H9 (cell line): ENCODE measurements around the gene KIAA1210. TPM values are rescaled to one million over a fixed set of nuclear protein-coding genes. Genes with fewer than 3 reads are reported as not detected.

Source experiments
- DNase-seq: peaks from one replicate; pipeline ENCODE4 v3.0.0-alpha.2; 2017
- H2AFZ ChIP-seq: one replicate; pipeline ENCODE4 v1.6.1; 2013; ENCODE audit warnings: mild to moderate bottlenecking, low read length, control low read depth, moderate library complexity
- H2AK5ac ChIP-seq: 2 replicates; pipeline ENCODE4 v1.6.1; 2013; ENCODE audit warnings: low read length, control low read depth, mixed read lengths; ENCODE audit not compliant: insufficient read length
- H2BK120ac ChIP-seq: one replicate; pipeline ENCODE4 v1.6.1; 2013; ENCODE audit warnings: low read depth, mild to moderate bottlenecking, low read length, control low read depth, inconsistent platforms; ENCODE audit not compliant: poor library complexity, severe bottlenecking
- H2BK12ac ChIP-seq: 2 replicates; pipeline ENCODE4 v1.6.1; 2013; ENCODE audit warnings: low read length, control low read depth, mixed read lengths, low read depth; ENCODE audit not compliant: insufficient read length
- H2BK15ac ChIP-seq: 2 replicates; pipeline ENCODE4 v1.6.1; 2013; ENCODE audit warnings: low read depth, low read length, control low read depth
- H2BK20ac ChIP-seq: one replicate; pipeline ENCODE4 v1.6.1; 2013; ENCODE audit warnings: low read depth, mild to moderate bottlenecking, low read length, control low read depth, inconsistent platforms; ENCODE audit not compliant: poor library complexity, severe bottlenecking
- H2BK5ac ChIP-seq: 2 replicates; pipeline ENCODE4 v1.6.1; 2013; ENCODE audit warnings: low read length, control low read depth, mixed read lengths; ENCODE audit not compliant: insufficient read length
- H3K14ac ChIP-seq: 2 replicates; pipeline ENCODE4 v1.6.1; 2013; ENCODE audit warnings: low read length, control low read depth; ENCODE audit not compliant: insufficient read depth
- H3K18ac ChIP-seq: 2 replicates; pipeline ENCODE4 v1.6.1; 2013; ENCODE audit warnings: low read depth, mild to moderate bottlenecking, mixed read lengths, low read length, control low read depth; ENCODE audit not compliant: insufficient read length
- H3K23ac ChIP-seq: 2 replicates; pipeline ENCODE4 v1.6.1; 2013; ENCODE audit warnings: low read length, control low read depth, mixed read lengths, low read depth; ENCODE audit not compliant: insufficient read length
- H3K23me2 ChIP-seq: 2 replicates; pipeline ENCODE4 v1.6.1; 2013; ENCODE audit warnings: low read depth, mild to moderate bottlenecking, mixed read lengths, low read length, control low read depth; ENCODE audit not compliant: insufficient read length, poor library complexity, severe bottlenecking
- H3K27ac ChIP-seq: 2 replicates; pipeline ENCODE4 v1.5.1; 2013; ENCODE audit warnings: low read length, control low read depth, mixed read lengths, low read depth; ENCODE audit not compliant: insufficient read length
- H3K27me3 ChIP-seq: 2 replicates; pipeline ENCODE4 v1.6.1; 2013; ENCODE audit warnings: low read length, control low read depth, inconsistent platforms; ENCODE audit not compliant: insufficient read depth
- H3K4ac ChIP-seq: 2 replicates; pipeline ENCODE4 v1.6.1; 2013; ENCODE audit warnings: low read depth, mild to moderate bottlenecking, control low read depth, inconsistent platforms, low read length, moderate library complexity
- H3K4me1 ChIP-seq: 2 replicates; pipeline ENCODE4 v1.6.1; 2013; ENCODE audit warnings: low read length, control low read depth, inconsistent platforms; ENCODE audit not compliant: insufficient read depth
- H3K4me2 ChIP-seq: 2 replicates; pipeline ENCODE4 v1.6.1; 2013; ENCODE audit warnings: low read length, control low read depth, mixed read lengths; ENCODE audit not compliant: insufficient read length, insufficient read depth
- H3K56ac ChIP-seq: 2 replicates; pipeline ENCODE4 v1.6.1; 2013; ENCODE audit warnings: low read depth, mild to moderate bottlenecking, mixed read lengths, low read length, control low read depth; ENCODE audit not compliant: insufficient read length
- H3K79me1 ChIP-seq: 2 replicates; pipeline ENCODE4 v1.6.1; 2013; ENCODE audit warnings: low read depth, mild to moderate bottlenecking, moderate library complexity, low read length, control low read depth, inconsistent platforms; ENCODE audit not compliant: insufficient read depth, poor library complexity, severe bottlenecking
- H3K79me2 ChIP-seq: 2 replicates; pipeline ENCODE4 v1.6.1; 2013; ENCODE audit warnings: low read length, control low read depth, inconsistent platforms; ENCODE audit not compliant: insufficient read depth
- H3K9ac ChIP-seq: 2 replicates; pipeline ENCODE4 v1.6.1; 2013; ENCODE audit warnings: low read length, control low read depth, mixed read lengths; ENCODE audit not compliant: insufficient read length; ENCODE audit errors: extremely low read depth
- H3K9me3 ChIP-seq: one replicate; pipeline ENCODE4 v1.6.1; 2013; ENCODE audit warnings: low read depth, low read length, inconsistent platforms; ENCODE audit not compliant: control insufficient read depth
- H3T11ph ChIP-seq: one replicate; pipeline ENCODE4 v1.6.1; 2013; ENCODE audit warnings: mild to moderate bottlenecking, low read length, control low read depth, inconsistent platforms
- H4K20me1 ChIP-seq: one replicate; pipeline ENCODE4 v1.6.1; 2013; ENCODE audit not compliant: control insufficient read depth, insufficient read length, insufficient read depth
- H4K5ac ChIP-seq: 2 replicates; pipeline ENCODE4 v1.6.1; 2013; ENCODE audit warnings: low read depth, mild to moderate bottlenecking, mixed read lengths, low read length, control low read depth; ENCODE audit not compliant: insufficient read length
- H4K8ac ChIP-seq: replicated peaks from 2 replicates; pipeline ENCODE4 v1.6.1; 2013; ENCODE audit warnings: low read length, control low read depth, mixed read lengths, low read depth; ENCODE audit not compliant: insufficient read length
- H4K91ac ChIP-seq: 2 replicates; pipeline ENCODE4 v1.6.1; 2013; ENCODE audit warnings: low read depth, mild to moderate bottlenecking, moderate library complexity, mixed read lengths, low read length, control low read depth; ENCODE audit not compliant: insufficient read length
- H3K27ac Mint-ChIP-seq, 3 experiments: 2 replicates in 2 of 3; 3 replicates in 1 of 3; pipeline ENCODE4 v1.8.0; 2020 to 2021; ENCODE audit warnings: mixed read lengths in 3 of 3, mild to moderate bottlenecking in 1 of 3, moderate library complexity in 1 of 3
- H3K27me3 Mint-ChIP-seq: 2 replicates; pipeline ENCODE4 v1.8.0; 2021; ENCODE audit warnings: low read depth, mild to moderate bottlenecking, moderate library complexity, mixed read lengths
- H3K36me3 Mint-ChIP-seq, 3 experiments: 2 replicates in 2 of 3; 3 replicates in 1 of 3; pipeline ENCODE4 v1.8.0; 2020 to 2021; ENCODE audit warnings: low read depth in 3 of 3, mixed read lengths in 3 of 3; ENCODE audit not compliant: insufficient read depth in 1 of 3
- H3K4me1 Mint-ChIP-seq, 2 experiments: 2 replicates each; pipeline ENCODE4 v1.8.0; 2020; ENCODE audit warnings: mixed read lengths in 2 of 2
- H3K4me3 Mint-ChIP-seq, 2 experiments: 2 replicates in 1 of 2; 3 replicates in 1 of 2; pipeline ENCODE4 v1.8.0; 2020 to 2021; ENCODE audit warnings: mild to moderate bottlenecking in 2 of 2, mixed read lengths in 2 of 2, moderate library complexity in 1 of 2
- H3K9me3 Mint-ChIP-seq, 2 experiments: 2 replicates in 1 of 2; 3 replicates in 1 of 2; pipeline ENCODE4 v1.8.0; 2020; ENCODE audit warnings: mild to moderate bottlenecking in 2 of 2, mixed read lengths in 2 of 2, moderate library complexity in 1 of 2
- CTCF ChIP-seq: fragments of 200-600 bp; sonication (generic); conservative IDR thresholded peaks from 3 replicates; pipeline ENCODE4 v1.8.0; 2021; ENCODE audit warnings: antibody characterized with exemption, mild to moderate bottlenecking
- WGBS: extraction: QIAGEN DNeasy Blood & Tissue Kit; methylation state at CpG from one replicate; pipeline ENCODE4 v1.1.7; 2013; ENCODE audit warnings: missing lambda C conversion rate, low lambda C conversion rate, mixed read lengths; ENCODE audit not compliant: insufficient read length; ENCODE audit errors: extremely low coverage; 5-methylcytosine and 5-hydroxymethylcytosine counted together
- total RNA-seq: library from RNA; stranded (reverse); gene quantifications from 2 replicates; pipeline ENCODE4 v1.2.1, GENCODE V29; 2021

Gene KIAA1210
- total RNA-seq, 1 experiment from 2014 or later = not detected

GRCh38 chrX:119042996-119043395, 84.6 kb downstream of the KIAA1210 start:
- Histone ChIP-seq H3K14ac (no peak overlapping the region), H2BK20ac (no peak overlapping the region), H2BK120ac (no peak overlapping the region), H2AK5ac (no peak overlapping the region), H3K27me3 (no peaks in the 10 kb centered on the region), H3K4me2 (no peak overlapping the region), H3K56ac (no peak overlapping the region), H3K18ac (no peak overlapping the region), H3K9ac (no peak overlapping the region), H3K4ac (no peak overlapping the region), H3K27ac (no peak overlapping the region), H3K4me1 (no peaks in the 10 kb centered on the region), H2BK5ac (no peak overlapping the region), H3K23me2 (no peaks in the 10 kb centered on the region), H4K8ac (no peak overlapping the region), H4K91ac (no peak overlapping the region), H3T11ph (no peak overlapping the region), H3K79me2 (no peaks in the 10 kb centered on the region), H2BK12ac (no peak overlapping the region), H4K5ac (no peak overlapping the region), H3K9me3 (peaks cover 30% of the 10 kb centered on the region), H3K23ac (no peak overlapping the region), H2AFZ (no peak overlapping the region), H4K20me1 (no peaks in the 10 kb centered on the region), H2BK15ac (no peak overlapping the region), H3K79me1 (no peaks in the 10 kb centered on the region)
- Mint-ChIP-seq H3K4me1 (peaks cover 5 to 8% of the 10 kb centered on the region in 2 experiments), H3K9me3 (peaks cover 67 to 76% of the 10 kb centered on the region in 2 experiments), H3K4me3 (no peak overlapping the region), H3K27me3 (no peaks in the 10 kb centered on the region), H3K36me3 (peaks cover 0 to 3% (median 2%) of the 10 kb centered on the region in 3 experiments; a peak in 3 of 7 replicates), H3K27ac (no peak overlapping the region)
- WGBS = no CpG with 5 or more reads among the region's 1 CpG
- no peak for TF ChIP-seq CTCF
- no peak for DNase-seq
